KMS-11 (cell line): ENCODE results near the gene MYOD1.

ENCODE experiments used
- H2AFZ ChIP-seq: fragments of 200-600 bp; sonication (generic); 2 replicates; pipeline ENCODE4 v1.6.1; 2016; ENCODE audit warnings: antibody characterized with exemption, mixed run types, low read depth
- H3K27ac ChIP-seq: fragments of 200-600 bp; sonication (generic); 2 replicates; pipeline ENCODE4 v1.6.1; 2016; ENCODE audit warnings: mild to moderate bottlenecking, mixed run types
- H3K27me3 ChIP-seq: fragments of 200-600 bp; sonication (generic); 2 replicates; pipeline ENCODE4 v1.6.1; 2017; ENCODE audit warnings: mild to moderate bottlenecking, low read depth, mixed run types, moderate library complexity; ENCODE audit not compliant: insufficient read depth
- H3K36me3 ChIP-seq: fragments of 200-600 bp; sonication (generic); 2 replicates; pipeline ENCODE4 v1.6.1; 2017; ENCODE audit warnings: mild to moderate bottlenecking, mixed run types; ENCODE audit not compliant: insufficient read depth
- H3K4me1 ChIP-seq: fragments of 200-600 bp; sonication (generic); 2 replicates; pipeline ENCODE4 v1.6.1; 2016; ENCODE audit warnings: mild to moderate bottlenecking, low read depth, mixed run types; ENCODE audit not compliant: poor library complexity, severe bottlenecking
- H3K4me2 ChIP-seq: fragments of 200-600 bp; sonication (generic); 2 replicates; pipeline ENCODE4 v1.7.0; 2016; ENCODE audit warnings: mild to moderate bottlenecking, mixed run types
- H3K4me3 ChIP-seq: fragments of 200-600 bp; sonication (generic); IDR thresholded peaks from 2 replicates; pipeline ENCODE4 v1.6.1; 2017; ENCODE audit warnings: low read depth, low read length, mixed read lengths; ENCODE audit not compliant: insufficient read depth
- H3K79me2 ChIP-seq: fragments of 200-600 bp; sonication (generic); 2 replicates; pipeline ENCODE4 v1.6.1; 2016; ENCODE audit warnings: low read depth, mixed run types; ENCODE audit not compliant: insufficient read depth
- H3K9ac ChIP-seq: fragments of 200-600 bp; sonication (generic); 2 replicates; pipeline ENCODE4 v1.6.1; 2016; ENCODE audit warnings: mild to moderate bottlenecking, mixed run types
- H4K20me1 ChIP-seq: fragments of 200-600 bp; sonication (generic); 2 replicates; pipeline ENCODE4 v1.6.1; 2016; ENCODE audit warnings: mild to moderate bottlenecking, mixed run types; ENCODE audit not compliant: insufficient read depth
- TF ChIP-seq, protein P1 (sequence below): fragments of 200-600 bp; sonication (generic); conservative IDR thresholded peaks from 2 replicates; pipeline ENCODE4 v1.6.1; 2017; ENCODE audit warnings: low read depth, mild to moderate bottlenecking, antibody characterized with exemption, low read length, moderate library complexity, mixed read lengths

The MYOD1 gene

DNA sequence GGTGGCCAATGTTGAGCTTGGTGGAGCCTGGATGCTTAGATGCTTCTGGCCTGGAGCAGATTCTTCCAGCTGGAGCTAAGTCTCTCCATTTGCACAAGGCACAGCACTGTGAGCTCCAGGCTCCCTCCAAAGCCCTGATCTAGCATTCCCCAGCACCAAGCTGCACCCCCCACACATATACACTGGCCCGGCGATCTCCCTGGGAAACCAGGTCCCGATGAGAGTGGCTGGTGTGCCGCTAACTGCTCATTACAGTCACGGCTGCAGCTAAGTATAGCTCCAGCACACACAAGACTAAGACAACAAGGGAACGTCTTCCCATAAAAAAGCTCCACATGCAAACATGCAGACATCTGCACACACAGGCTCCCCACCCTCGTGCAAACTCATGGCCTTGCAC is 32.8 kb downstream of the MYOD1 start:
- H3K79me2 ChIP-seq = no peaks in the 10 kb centered on the region
- H3K27ac ChIP-seq = no peak overlapping the region
- H3K4me3 ChIP-seq = no peak overlapping the region
- TF ChIP-seq, protein P1, sequence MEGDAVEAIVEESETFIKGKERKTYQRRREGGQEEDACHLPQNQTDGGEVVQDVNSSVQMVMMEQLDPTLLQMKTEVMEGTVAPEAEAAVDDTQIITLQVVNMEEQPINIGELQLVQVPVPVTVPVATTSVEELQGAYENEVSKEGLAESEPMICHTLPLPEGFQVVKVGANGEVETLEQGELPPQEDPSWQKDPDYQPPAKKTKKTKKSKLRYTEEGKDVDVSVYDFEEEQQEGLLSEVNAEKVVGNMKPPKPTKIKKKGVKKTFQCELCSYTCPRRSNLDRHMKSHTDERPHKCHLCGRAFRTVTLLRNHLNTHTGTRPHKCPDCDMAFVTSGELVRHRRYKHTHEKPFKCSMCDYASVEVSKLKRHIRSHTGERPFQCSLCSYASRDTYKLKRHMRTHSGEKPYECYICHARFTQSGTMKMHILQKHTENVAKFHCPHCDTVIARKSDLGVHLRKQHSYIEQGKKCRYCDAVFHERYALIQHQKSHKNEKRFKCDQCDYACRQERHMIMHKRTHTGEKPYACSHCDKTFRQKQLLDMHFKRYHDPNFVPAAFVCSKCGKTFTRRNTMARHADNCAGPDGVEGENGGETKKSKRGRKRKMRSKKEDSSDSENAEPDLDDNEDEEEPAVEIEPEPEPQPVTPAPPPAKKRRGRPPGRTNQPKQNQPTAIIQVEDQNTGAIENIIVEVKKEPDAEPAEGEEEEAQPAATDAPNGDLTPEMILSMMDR = no peak
- H3K27me3 ChIP-seq = 0 out of 2 replicates have a peak, but pooled peaks cover 4% of the 10 kb centered on the region
- H3K36me3 ChIP-seq = no peaks in the 10 kb centered on the region
- H4K20me1 ChIP-seq = no peaks in the 10 kb centered on the region
- H2AFZ ChIP-seq = no peak overlapping the region
- no peaks in the 10 kb centered on the region for H3K4me1 ChIP-seq
- H3K9ac ChIP-seq = no peak overlapping the region
- no peak overlapping the region for H3K4me2 ChIP-seq

DNA sequence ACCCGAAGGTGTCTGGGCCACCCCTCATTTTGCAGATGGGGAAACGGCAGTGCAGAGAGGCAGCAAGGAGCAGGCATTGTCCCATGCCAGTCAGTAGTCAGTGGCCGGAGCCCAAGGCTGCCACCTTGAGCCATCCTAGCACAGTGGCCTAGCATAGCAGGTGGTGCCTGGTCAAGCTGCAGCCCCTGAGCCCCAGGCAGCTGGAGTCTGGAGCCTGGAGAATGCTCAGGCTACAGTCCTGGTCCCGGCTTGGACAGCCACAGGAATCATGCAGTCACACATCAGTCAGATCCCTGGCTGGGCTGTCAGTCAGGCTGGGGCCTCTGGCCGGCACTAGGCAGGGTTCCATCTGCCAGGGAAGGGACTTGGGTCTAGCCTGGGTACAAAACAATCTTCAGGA is 33.8 kb downstream of the MYOD1 start:
- no peaks in the 10 kb centered on the region for H3K36me3 ChIP-seq
- no peaks in the 10 kb centered on the region for H3K4me1 ChIP-seq
- no peaks in the 10 kb centered on the region for H4K20me1 ChIP-seq
- no peak overlapping the region for H3K4me2 ChIP-seq
- no peaks in the 10 kb centered on the region for H3K79me2 ChIP-seq
- H2AFZ ChIP-seq = no peak overlapping the region
- TF ChIP-seq, protein P1 = no peak
- 0 out of 2 replicates have a peak, but pooled peaks cover 4% of the 10 kb centered on the region for H3K27me3 ChIP-seq
- H3K27ac ChIP-seq = no peak overlapping the region
- H3K4me3 ChIP-seq = no peak overlapping the region
- no peak overlapping the region for H3K9ac ChIP-seq

DNA sequence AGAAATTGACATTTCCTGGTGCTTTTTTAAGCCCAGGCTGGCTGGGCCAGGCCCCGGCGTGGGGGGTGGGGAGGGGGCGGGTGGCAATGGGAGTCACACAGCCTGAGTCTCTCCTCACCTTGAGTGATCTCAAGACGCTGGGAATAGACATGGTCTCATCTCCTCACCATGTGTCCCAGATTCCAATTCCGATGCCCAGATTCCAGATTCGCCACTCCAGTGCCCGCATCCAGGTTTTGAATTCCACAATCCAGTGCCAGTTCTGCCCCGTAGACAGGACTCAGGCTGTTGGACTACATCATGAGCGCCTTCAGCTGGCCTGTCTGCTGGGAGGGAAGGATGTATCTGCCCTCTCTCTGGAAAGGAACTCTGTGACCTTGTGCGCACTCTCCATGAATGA is 34.3 kb downstream of the MYOD1 start:
- Histone ChIP-seq H3K4me2 (no peak overlapping the region), H2AFZ (no peak overlapping the region)

DNA sequence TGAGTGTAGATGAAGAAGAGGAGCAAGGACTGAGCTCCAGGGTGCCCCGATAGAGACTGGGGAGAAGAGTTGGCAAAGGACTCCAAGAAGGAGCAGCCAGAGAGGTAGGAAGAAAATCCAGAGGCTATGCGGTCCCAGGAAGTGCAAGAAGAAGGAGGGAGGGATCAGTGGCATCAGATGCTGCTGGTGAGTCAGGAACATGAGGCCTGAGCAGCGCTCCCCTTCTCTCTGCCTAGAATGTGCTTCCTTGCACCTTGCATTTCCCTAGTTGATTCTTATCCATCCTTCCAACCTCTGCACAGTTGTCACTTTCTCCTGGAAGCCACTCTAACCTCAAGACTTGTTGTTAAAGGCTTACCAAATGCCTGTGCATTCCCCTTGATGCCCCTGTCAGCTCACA is 36.5 kb downstream of the MYOD1 start:
- H2AFZ ChIP-seq = no peak overlapping the region
- H3K79me2 ChIP-seq = no peaks in the 10 kb centered on the region
- no peak overlapping the region for H3K4me3 ChIP-seq
- H3K4me2 ChIP-seq = no peak overlapping the region
- TF ChIP-seq, protein P1 = no peak
- no peaks in the 10 kb centered on the region for H3K36me3 ChIP-seq
- no peaks in the 10 kb centered on the region for H3K27me3 ChIP-seq
- no peak overlapping the region for H3K27ac ChIP-seq
- no peaks in the 10 kb centered on the region for H4K20me1 ChIP-seq
- no peak overlapping the region for H3K9ac ChIP-seq
- no peaks in the 10 kb centered on the region for H3K4me1 ChIP-seq

More for the DNA sequence above, 34.3 kb downstream of the MYOD1 start:
- no peaks in the 10 kb centered on the region for H3K36me3 ChIP-seq
- H3K9ac ChIP-seq = no peak overlapping the region
- H3K27ac ChIP-seq = no peak overlapping the region
- no peak overlapping the region for H3K4me3 ChIP-seq
- TF ChIP-seq, protein P1 = no peak
- H4K20me1 ChIP-seq = no peaks in the 10 kb centered on the region
- no peaks in the 10 kb centered on the region for H3K4me1 ChIP-seq
- H3K27me3 ChIP-seq = 0 out of 2 replicates have a peak, but pooled peaks cover 3% of the 10 kb centered on the region
- H3K79me2 ChIP-seq = no peaks in the 10 kb centered on the region
